Amygdala (tissue), 56 donors: ENCODE data around the gene EPS8L3.
A peak's percentile ranks its signal among the peaks of the same experiment; 100 is the strongest.
"Not testable (repeated sequence)": the region's sequence is repeated elsewhere in the genome, so short reads cannot be mapped to it uniquely, and the experiment has no call there.

Source experiments
- DNase-seq, 56 donors: peaks; one replicate each; lab custom pipeline; 2025; lab: John Stamatoyannopoulos, UW

Gene EPS8L3

DNA sequence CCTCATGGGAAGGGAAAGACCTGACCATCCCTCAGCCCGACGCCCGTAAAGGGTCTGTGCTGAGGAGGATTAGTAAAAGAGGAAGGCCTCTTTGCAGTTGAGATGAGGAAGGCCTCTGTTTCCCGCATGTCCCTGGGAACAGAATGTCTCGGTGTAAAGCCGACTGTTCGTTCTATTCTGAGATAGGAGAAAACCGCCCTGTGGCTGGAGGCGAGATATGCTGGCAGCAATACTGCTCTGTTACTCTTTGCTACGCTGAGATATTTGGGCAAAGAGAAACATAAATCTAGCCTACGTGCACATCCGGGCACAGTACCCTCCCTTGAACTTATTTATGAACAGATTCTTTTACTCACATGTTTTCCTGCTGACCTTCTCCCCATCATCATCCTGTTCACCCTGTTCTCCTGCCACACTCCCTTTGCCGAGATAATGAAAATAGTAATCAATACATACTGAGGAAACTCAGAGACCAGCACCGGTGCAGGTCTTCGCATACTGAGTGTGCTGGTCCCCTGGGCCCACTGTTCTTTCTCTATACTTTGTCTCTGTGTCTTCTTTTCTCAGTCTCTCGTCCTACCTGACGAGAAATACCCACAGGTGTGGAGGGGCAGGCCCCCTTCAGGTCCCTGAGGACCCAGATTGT is 3.4 kb upstream of the EPS8L3 start:
- peak in 2 of 56 donors; percentile 6 to 20 for DNase-seq

DNA sequence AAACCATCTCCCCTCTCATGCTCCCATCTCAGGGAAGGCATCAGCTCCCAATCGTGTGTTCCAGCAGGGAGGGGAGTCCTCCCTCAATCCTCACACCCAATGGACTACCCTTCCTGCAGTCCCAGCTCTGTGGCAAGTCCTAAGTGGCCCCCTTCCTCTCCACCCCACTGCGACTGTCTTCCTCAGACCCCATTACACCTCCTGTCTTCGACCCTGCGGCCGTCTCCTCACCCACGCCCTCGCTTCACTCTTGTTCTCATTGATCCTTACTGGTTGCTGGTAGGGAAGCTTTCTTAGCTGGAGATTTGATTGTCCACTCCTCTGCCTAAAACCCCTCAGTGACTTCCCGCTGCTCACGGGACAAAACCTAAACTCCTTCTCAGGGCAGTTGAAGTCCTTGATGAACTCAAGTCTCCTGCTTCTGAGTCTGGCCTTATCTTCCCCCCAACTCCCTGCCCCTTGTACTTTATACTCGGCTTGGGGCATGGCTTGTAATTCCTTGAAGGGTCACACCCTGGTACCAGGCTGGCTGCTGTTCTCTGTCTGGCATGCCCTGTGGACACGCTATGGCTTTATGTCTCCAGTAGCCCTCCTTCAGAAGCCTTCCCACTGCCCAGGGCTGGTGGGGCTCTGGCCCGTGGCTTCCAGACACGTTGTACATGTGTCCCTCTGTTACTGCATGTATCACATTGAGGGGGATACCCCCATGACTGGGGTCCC is 2.3 kb upstream of the EPS8L3 start:
- DNase-seq = no peak

DNA sequence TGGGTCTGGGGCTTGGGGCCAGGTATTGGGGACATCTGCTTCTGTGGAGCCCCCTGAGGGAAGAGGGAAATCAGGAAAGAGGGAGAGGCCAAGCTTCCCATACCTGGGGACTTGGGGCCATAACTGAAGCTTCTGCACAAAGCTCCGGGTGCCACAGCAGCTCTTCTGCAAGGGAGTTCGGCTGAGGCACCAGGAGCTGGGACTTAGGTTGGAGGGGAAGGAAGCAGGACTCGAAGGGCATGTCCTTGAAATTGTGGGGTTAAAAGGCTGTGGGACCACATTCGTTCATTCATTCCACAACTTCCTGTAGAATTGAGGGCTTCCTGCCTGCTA is 1.7 kb upstream of the EPS8L3 start:
- no peak for DNase-seq

GRCh38 chr1:109764561-109765482 is 1.1 kb upstream of the EPS8L3 start:
- DNase-seq = no peak

DNA sequence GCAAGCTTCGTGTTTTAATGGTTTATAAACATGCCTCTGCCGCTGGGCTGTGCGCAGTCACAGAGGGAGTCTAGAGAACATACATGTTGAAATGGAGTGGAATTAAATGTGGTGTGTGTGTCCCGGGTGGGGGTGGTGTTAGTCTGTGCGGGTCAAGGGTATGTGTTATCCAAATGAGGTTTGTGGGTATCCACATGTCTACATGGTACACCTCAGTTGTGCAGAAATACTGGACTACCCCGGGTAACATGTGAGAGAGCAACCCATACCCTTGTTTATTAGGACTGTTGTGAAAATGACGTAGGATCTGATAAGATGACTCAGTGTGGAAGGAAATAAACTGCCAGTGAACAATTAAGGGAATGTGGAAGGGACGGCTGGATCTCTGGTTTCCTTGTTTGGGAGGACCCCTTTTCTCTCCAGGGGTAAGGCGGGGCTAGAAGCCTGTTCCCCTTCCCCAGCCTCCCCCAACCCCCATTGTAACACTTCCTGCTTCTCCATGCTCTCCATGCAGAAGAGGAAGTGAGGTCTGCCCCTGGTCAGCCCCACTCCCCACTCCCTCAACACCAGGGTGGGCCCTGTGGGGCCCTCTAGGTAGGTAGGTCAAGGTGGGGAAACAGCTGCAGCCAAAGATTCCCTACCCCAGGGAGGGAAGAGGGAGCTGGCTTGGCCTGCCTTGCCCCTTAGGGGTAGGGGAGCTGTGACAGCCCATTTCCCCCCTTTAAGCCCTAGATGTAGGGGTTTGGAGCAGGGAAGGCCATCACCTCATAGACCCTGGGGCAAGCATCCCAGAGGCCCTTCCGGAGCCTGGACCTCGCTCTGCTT is 690 bp downstream of the EPS8L3 start:
- peak in 1 of 56 donors; percentile 30 for DNase-seq

- DNase-seq = no peak
These were observed 1.6 kb downstream of the EPS8L3 start for GRCh38 chr1:109762039-109762585.

DNA sequence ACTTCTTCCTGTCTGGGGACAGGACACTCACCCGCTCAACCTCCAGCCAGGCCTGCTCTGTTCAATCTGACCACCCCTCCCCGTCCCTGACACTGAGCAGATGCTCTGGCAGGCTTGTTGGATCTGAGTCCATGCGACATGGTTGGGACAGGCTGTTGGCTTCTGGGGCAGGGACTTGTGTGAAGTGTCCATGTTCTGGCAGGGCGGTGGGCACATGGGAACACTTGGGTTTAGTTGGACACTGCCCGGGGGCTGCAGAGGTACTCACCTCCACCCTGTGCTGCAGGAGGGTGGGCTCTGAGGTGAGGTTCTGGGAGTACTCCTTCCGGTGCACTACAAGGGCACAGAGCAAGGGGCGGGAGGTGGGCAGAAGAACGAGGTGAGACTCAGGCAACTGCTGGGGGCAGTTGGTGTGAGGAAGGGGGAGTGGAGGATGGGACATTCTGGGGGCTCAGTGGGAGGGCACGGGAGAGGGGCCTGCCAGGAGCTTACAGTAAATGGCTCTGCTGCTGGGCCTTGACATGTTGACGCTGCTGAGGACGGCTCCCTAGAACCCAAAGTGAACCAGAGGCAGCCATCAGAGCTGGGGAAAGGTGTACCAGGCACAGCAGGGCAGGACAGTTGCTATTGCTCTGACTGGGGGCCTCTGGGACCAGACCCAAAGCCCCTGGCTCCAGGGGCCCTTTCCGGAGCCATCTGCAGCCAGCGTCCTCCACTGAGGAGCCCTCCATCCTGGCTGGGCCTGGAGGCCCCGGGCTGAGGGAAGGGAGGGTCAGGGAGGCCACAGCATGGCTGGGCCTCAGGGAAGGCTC is 2.3 kb downstream of the EPS8L3 start:
- DNase-seq = peak in 1 of 56 donors; percentile 30

GRCh38 chr1:109760581-109761226 is 3.0 kb downstream of the EPS8L3 start:
- no peak for DNase-seq

DNA sequence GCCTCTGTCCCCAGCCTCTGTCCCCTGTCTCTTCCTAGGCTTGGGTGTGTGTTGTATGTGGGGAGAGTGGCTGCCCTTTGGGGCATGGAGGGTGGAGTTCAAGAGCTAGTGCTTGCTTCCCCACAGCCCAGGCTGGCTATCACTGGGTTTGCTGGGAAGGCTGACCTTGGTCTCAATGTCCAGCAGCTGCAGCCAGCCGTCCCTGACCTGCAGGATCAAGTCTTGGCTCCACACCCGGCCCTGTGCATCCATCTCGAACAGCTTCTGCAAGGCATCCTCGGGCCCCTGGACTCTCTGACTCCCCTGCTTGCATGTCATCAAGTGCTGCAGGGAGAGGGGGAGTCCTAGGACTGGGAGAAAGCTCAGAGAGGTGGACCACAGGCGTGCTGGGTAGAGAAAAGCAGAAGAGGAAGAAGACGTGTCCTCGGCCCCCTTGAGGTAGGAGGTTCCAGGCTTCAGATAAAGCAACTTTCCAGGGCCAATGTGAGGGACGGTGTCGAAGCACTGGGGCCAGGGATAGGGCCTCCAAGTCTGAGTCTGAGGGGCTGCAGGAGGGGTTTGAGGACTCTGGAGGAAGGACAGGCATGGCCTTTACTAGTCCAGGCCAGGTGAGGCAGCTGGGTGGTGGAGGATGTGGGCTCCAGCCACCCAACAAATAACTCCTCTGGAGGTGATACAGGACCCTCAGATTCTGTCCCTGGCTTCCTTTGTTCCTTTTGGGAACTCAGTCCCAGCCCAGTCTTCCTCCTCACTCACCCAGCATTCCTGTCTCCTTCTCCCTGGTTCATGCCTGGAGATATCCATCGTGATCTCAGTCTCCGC is 4.0 kb downstream of the EPS8L3 start:
- no peak for DNase-seq

- DNase-seq = no peak
These were observed 5.6 kb downstream of the EPS8L3 start for GRCh38 chr1:109757936-109758786.

GRCh38 chr1:109756848-109757521 is 6.7 kb downstream of the EPS8L3 start:
- DNase-seq = no peak

DNA sequence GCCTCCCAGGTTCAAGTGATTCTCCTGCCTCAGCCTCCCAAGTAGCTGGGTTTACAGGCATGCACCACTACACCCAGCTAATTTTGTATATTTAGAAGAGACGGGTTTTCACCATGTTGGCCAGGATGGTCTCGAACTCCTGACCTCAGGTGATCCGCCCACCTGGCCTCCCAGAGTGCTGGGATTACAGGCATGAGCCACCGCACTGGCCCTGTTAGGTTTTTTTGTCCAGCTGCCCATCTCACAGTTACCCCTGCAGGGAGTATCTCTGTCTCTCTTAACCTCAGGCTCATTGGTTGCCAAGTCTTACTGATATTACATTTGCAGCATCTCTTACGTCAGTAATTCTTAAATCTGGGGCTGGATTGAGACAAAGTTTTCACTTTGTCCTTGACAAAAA is 7.4 kb downstream of the EPS8L3 start:
- DNase-seq = not testable (repeated sequence)

GRCh38 chr1:109754738-109755137 is 9.0 kb downstream of the EPS8L3 start:
- DNase-seq = no peak

DNA sequence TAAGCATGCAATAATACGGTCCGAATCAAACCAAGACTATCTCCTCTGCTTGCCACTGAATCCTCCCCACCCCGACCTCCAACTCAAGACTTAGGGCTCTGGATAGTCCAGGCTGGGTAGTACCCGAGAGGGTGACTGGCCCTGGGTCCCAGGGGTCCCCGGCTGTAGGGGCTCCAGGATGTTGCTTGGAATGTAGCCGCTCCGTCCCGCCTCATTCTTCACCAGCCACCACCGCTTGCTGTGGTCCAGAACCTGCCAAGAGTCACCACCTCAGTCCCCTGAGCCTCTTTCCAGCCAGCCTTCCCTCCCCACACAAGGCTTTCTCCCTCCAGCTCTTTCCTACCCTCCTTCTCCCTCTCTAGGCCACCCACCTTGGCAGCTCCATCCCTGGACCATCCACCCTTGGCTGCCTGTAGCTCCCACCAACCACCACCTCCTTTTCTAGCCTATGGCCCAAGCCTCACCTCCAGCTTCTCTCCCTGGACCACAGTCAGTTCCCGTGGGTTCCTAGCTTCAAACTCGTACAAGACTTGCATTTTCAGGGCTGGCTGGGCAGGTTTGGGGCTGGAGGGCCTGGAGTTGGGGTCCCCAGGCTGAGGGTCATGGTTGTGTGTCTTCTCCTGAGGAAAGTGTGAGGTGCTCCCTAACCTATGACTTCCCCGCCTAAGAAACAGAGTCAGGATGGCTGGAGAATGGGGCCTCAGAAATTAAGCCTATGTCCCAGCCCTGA is 12.0 kb downstream of the EPS8L3 start:
- no peak for DNase-seq

GRCh38 chr1:109750920-109751319 is 12.8 kb downstream of the EPS8L3 start:
- DNase-seq = no peak
